K562 (cell line): Measurements from ENCODE around the gene A1BG. TPM values are rescaled to one million over a fixed set of nuclear protein-coding genes. Genes with fewer than 3 reads are reported as not detected.
A peak's percentile ranks its signal among the peaks of the same experiment; 100 is the strongest.

Experiments
- BHLHE40 ChIP-seq: IDR thresholded peaks from 2 replicates; pipeline ENCODE4 v1.6.1; 2011; ENCODE audit warnings: low read length, improper control_type of control experiment
- EP400 ChIP-seq: fragments of 450-650 bp; IDR thresholded peaks from 2 replicates; pipeline ENCODE4 v1.6.1; 2017; ENCODE audit warnings: antibody characterized with exemption, mild to moderate bottlenecking, moderate library complexity
- ESRRB ChIP-seq: fragments of 250-450 bp; sonication (Bioruptor Pico); IDR thresholded peaks from 2 replicates; pipeline ENCODE4 v1.5.0; 2020; ENCODE audit warnings: mild to moderate bottlenecking, moderate library complexity, borderline replicate concordance
- FOXP1 ChIP-seq: sonication (generic); formaldehyde crosslinking; IDR thresholded peaks from 2 replicates; pipeline ENCODE4 v1.8.0; 2022; ENCODE audit warnings: mild to moderate bottlenecking, missing genetic modification reagents
- JUNB ChIP-seq: fragments of 450-650 bp; formaldehyde crosslinking; conservative IDR thresholded peaks from 2 replicates; pipeline ENCODE4 v1.4.0; 2020; ENCODE audit warnings: mild to moderate bottlenecking
- NFE2 ChIP-seq: IDR thresholded peaks from 2 replicates; pipeline ENCODE4 v1.6.1; 2014; ENCODE audit warnings: antibody characterized with exemption, low read depth
- PURB ChIP-seq: sonication (generic); formaldehyde crosslinking; IDR thresholded peaks from 2 replicates; pipeline ENCODE4 v1.9.0; 2021; ENCODE audit warnings: low read depth, mild to moderate bottlenecking, missing genetic modification reagents
- SAFB ChIP-seq: fragments of 200-400 bp; formaldehyde crosslinking; IDR thresholded peaks from 2 replicates; pipeline ENCODE4 v1.6.1; 2017; ENCODE audit warnings: low read depth, low read length, borderline replicate concordance
- SIX5 ChIP-seq, 2 experiments: IDR thresholded peaks; 2 replicates each; pipeline ENCODE4 v1.6.1; 2011; ENCODE audit warnings: low read length in 2 of 2, borderline replicate concordance in 1 of 2, low read depth in 1 of 2, mild to moderate bottlenecking in 1 of 2, moderate library complexity in 1 of 2; ENCODE audit not compliant: insufficient read depth in 1 of 2
- TAF9B ChIP-seq: fragments of 450-650 bp; IDR thresholded peaks from 2 replicates; pipeline ENCODE4 v1.6.1; 2018; ENCODE audit warnings: mild to moderate bottlenecking; ENCODE audit not compliant: partially characterized antibody
- TFAM ChIP-seq: fragments of 250-450 bp; sonication (Bioruptor Pico); conservative IDR thresholded peaks from 2 replicates; pipeline ENCODE4 v1.5.0; 2021; ENCODE audit warnings: mild to moderate bottlenecking, moderate library complexity
- ZNF431 ChIP-seq: sonication (generic); formaldehyde crosslinking; IDR thresholded peaks from 2 replicates; pipeline ENCODE4 v1.8.0; 2022; ENCODE audit warnings: mild to moderate bottlenecking, missing genetic modification reagents
- ZNF766 ChIP-seq: fragments of 200-800 bp; sonication (Bioruptor generic); conservative IDR thresholded peaks from 2 replicates; pipeline ENCODE4 v1.6.1; 2016; ENCODE audit warnings: missing genetic modification characterization, missing compliant biosample characterization
- polyA plus RNA-seq, 8 experiments: library from polyadenylated mRNA; depleted of rRNA in 4 of 8; stranded (reverse) in 5 of 8; unstranded in 3 of 8; fragments of >200 nt; fragmentation: Nextera tagmentation in 2 of 8; fragmentation: Illumina TruSeq in 1 of 8; extraction: Ambion mirVana in 2 of 8; extraction: Trizol in 1 of 8; gene quantifications; 2 replicates each; pipeline versions ENCODE4 v1.2.1 to v1.2.3, GENCODE V29; 2011 to 2014; ENCODE audit warnings: inconsistent platforms in 1 of 8, missing spikeins in 1 of 8
- total RNA-seq, 7 experiments: library from RNA; depleted of rRNA in 6 of 7; stranded (reverse); fragments of >200 nt in 6 of 7; fragmentation: Illumina TruSeq in 2 of 7; extraction: Trizol in 2 of 7; gene quantifications; 2 replicates each; pipeline versions ENCODE4 v1.2.1 to v1.2.3, GENCODE V29; 2011 to 2021; ENCODE audit warnings: low replicate concordance in 1 of 7
- TF ChIP-seq, protein P1 (sequence below): fragments of 200-800 bp; sonication (Bioruptor generic); IDR thresholded peaks from 2 replicates; pipeline ENCODE4 v1.6.1; 2016; ENCODE audit warnings: missing genetic modification characterization, missing compliant biosample characterization

The A1BG gene
- total and polyA plus RNA-seq, 9 of the 15 experiments (the other 6 are each of a cell fraction or from before 2014, with no cell fraction given): 0.10 to 19.8 (median 2.6) TPM

- TF ChIP-seq PURB (no peak), ZNF431 (CRISPR knock-in tag) (peak; percentile 52; the same call in 1 of the 2 replicates), JUNB (CRISPR knock-in tag) (no peak), TAF9B (peak; percentile 97), FOXP1 (CRISPR knock-in tag) (peak; percentile 85), NFE2 (0 out of 2 replicates have a peak, but pooled peaks have one; percentile 3), SAFB (0 out of 2 replicates have a peak, but pooled peaks have one; percentile 13), ESRRB (CRISPR knock-in tag) (no peak), SIX5 (IDR thresholded peaks at IDR 0.05; ENCODE audit: borderline replicate concordance in 1 of 2, insufficient read depth in 1 of 2, low read depth in 1 of 2, low read length in 2 of 2) (peak; percentile 30 to 32; a peak in 2 of 4 replicates), EP400 (peak; percentile 98), BHLHE40 (peak; percentile 93), TFAM (CRISPR knock-in tag) (no peak), ZNF766 (CRISPR knock-in tag) (peak; percentile 48; the same call in 1 of the 2 replicates)
- TF ChIP-seq, protein P1, sequence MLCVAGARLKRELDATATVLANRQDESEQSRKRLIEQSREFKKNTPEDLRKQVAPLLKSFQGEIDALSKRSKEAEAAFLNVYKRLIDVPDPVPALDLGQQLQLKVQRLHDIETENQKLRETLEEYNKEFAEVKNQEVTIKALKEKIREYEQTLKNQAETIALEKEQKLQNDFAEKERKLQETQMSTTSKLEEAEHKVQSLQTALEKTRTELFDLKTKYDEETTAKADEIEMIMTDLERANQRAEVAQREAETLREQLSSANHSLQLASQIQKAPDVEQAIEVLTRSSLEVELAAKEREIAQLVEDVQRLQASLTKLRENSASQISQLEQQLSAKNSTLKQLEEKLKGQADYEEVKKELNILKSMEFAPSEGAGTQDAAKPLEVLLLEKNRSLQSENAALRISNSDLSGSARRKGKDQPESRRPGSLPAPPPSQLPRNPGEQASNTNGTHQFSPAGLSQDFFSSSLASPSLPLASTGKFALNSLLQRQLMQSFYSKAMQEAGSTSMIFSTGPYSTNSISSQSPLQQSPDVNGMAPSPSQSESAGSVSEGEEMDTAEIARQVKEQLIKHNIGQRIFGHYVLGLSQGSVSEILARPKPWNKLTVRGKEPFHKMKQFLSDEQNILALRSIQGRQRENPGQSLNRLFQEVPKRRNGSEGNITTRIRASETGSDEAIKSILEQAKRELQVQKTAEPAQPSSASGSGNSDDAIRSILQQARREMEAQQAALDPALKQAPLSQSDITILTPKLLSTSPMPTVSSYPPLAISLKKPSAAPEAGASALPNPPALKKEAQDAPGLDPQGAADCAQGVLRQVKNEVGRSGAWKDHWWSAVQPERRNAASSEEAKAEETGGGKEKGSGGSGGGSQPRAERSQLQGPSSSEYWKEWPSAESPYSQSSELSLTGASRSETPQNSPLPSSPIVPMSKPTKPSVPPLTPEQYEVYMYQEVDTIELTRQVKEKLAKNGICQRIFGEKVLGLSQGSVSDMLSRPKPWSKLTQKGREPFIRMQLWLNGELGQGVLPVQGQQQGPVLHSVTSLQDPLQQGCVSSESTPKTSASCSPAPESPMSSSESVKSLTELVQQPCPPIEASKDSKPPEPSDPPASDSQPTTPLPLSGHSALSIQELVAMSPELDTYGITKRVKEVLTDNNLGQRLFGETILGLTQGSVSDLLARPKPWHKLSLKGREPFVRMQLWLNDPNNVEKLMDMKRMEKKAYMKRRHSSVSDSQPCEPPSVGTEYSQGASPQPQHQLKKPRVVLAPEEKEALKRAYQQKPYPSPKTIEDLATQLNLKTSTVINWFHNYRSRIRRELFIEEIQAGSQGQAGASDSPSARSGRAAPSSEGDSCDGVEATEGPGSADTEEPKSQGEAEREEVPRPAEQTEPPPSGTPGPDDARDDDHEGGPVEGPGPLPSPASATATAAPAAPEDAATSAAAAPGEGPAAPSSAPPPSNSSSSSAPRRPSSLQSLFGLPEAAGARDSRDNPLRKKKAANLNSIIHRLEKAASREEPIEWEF (CRISPR knock-in tag): peak; percentile 80; the same call in 1 of the 2 replicates
Measured at GRCh38 chr19:58386576-58387337, 33.5 kb upstream of the A1BG start, which contains the start of gene RPS5 (continued).
